HUES6 (cell line): ENCODE measurements around the gene PTPN4.

Experiments
- H3K27ac ChIP-seq: 2 replicates; pipeline ENCODE4 v1.7.0; 2013; ENCODE audit warnings: low read depth, mild to moderate bottlenecking, low read length, inconsistent platforms
- H3K27me3 ChIP-seq: 2 replicates; pipeline ENCODE4 v1.6.1; 2013; ENCODE audit warnings: low read length; ENCODE audit not compliant: control insufficient read depth, insufficient read depth
- H3K36me3 ChIP-seq: 2 replicates; pipeline ENCODE4 v1.6.1; 2013; ENCODE audit warnings: low read length; ENCODE audit not compliant: control insufficient read depth, insufficient read depth
- H3K4me1 ChIP-seq: 2 replicates; pipeline ENCODE4 v1.6.1; 2013; ENCODE audit warnings: low read length; ENCODE audit not compliant: control insufficient read depth, insufficient read depth
- H3K4me3 ChIP-seq: 2 replicates; pipeline ENCODE4 v1.5.1; 2013; ENCODE audit warnings: low read depth, low read length
- H3K9ac ChIP-seq: one replicate; pipeline ENCODE4 v1.6.1; 2013; ENCODE audit warnings: mild to moderate bottlenecking, low read length
- H3K9me3 ChIP-seq: 2 replicates; pipeline ENCODE4 v1.6.1; 2013; ENCODE audit warnings: low read depth, low read length; ENCODE audit not compliant: control insufficient read depth, insufficient read depth

Gene PTPN4

GRCh38 chr2:119735565-119735964 lies 24.2 kb upstream of the PTPN4 start:
- no peaks in the 10 kb centered on the region for H3K9me3 ChIP-seq

GRCh38 chr2:119736021-119736420 lies 23.7 kb upstream of the PTPN4 start:
- no peaks in the 10 kb centered on the region for H3K9me3 ChIP-seq
- H3K4me1 ChIP-seq: 0 out of 2 replicates have a peak, but pooled peaks cover 2% of the 10 kb centered on the region
- H3K27ac ChIP-seq: no peak overlapping the region
- no peaks in the 10 kb centered on the region for H3K27me3 ChIP-seq
- no peak overlapping the region for H3K9ac ChIP-seq
- no peaks in the 10 kb centered on the region for H3K36me3 ChIP-seq
- no peak overlapping the region for H3K4me3 ChIP-seq

More at GRCh38 chr2:119735565-119735964, 24.2 kb upstream of the PTPN4 start:
- H3K9ac ChIP-seq: no peak overlapping the region
- H3K4me3 ChIP-seq: no peak overlapping the region
- no peaks in the 10 kb centered on the region for H3K36me3 ChIP-seq
- H3K27ac ChIP-seq: no peak overlapping the region
- 0 out of 2 replicates have a peak, but pooled peaks cover 2% of the 10 kb centered on the region for H3K4me1 ChIP-seq
- H3K27me3 ChIP-seq: no peaks in the 10 kb centered on the region

GRCh38 chr2:119739580-119740255 lies 20.0 kb upstream of the PTPN4 start:
- H3K4me1 ChIP-seq: 0 out of 2 replicates have a peak, but pooled peaks cover 2% of the 10 kb centered on the region
- no peak overlapping the region for H3K4me3 ChIP-seq
- H3K36me3 ChIP-seq: no peaks in the 10 kb centered on the region
- H3K27me3 ChIP-seq: no peaks in the 10 kb centered on the region
- no peak overlapping the region for H3K27ac ChIP-seq
- no peaks in the 10 kb centered on the region for H3K9me3 ChIP-seq
- no peak overlapping the region for H3K9ac ChIP-seq

GRCh38 chr2:119741001-119741400 lies 18.7 kb upstream of the PTPN4 start:
- no peaks in the 10 kb centered on the region for H3K27me3 ChIP-seq
- H3K9ac ChIP-seq: no peak overlapping the region
- no peaks in the 10 kb centered on the region for H3K4me1 ChIP-seq
- no peaks in the 10 kb centered on the region for H3K36me3 ChIP-seq
- H3K4me3 ChIP-seq: no peak overlapping the region
- no peaks in the 10 kb centered on the region for H3K9me3 ChIP-seq
- no peak overlapping the region for H3K27ac ChIP-seq

GRCh38 chr2:119741868-119742267 lies 17.9 kb upstream of the PTPN4 start:
- Histone ChIP-seq H3K27me3 (peaks cover 2% of the 10 kb centered on the region; the same call in 1 of the 2 replicates), H3K4me3 (no peak overlapping the region), H3K9ac (no peak overlapping the region), H3K36me3 (no peaks in the 10 kb centered on the region), H3K4me1 (peaks cover 7% of the 10 kb centered on the region), H3K27ac (no peak overlapping the region), H3K9me3 (no peaks in the 10 kb centered on the region)

GRCh38 chr2:119744335-119744939 lies 15.3 kb upstream of the PTPN4 start:
- Histone ChIP-seq H3K27ac (no peak overlapping the region), H3K9ac (no peak overlapping the region), H3K9me3 (no peaks in the 10 kb centered on the region), H3K36me3 (no peaks in the 10 kb centered on the region), H3K27me3 (peaks cover 2% of the 10 kb centered on the region; the same call in 1 of the 2 replicates), H3K4me3 (no peak overlapping the region), H3K4me1 (peaks cover 19% of the 10 kb centered on the region)

- H3K9ac ChIP-seq: no peak overlapping the region
- H3K36me3 ChIP-seq: no peaks in the 10 kb centered on the region
- H3K4me1 ChIP-seq: peaks cover 19% of the 10 kb centered on the region
- no peak overlapping the region for H3K4me3 ChIP-seq
- H3K9me3 ChIP-seq: no peaks in the 10 kb centered on the region
- peaks cover 2% of the 10 kb centered on the region; the same call in 1 of the 2 replicates for H3K27me3 ChIP-seq
- no peak overlapping the region for H3K27ac ChIP-seq
Measured at GRCh38 chr2:119745566-119745965, 14.2 kb upstream of the PTPN4 start.

GRCh38 chr2:119746836-119747686 lies 12.7 kb upstream of the PTPN4 start:
- no peaks in the 10 kb centered on the region for H3K36me3 ChIP-seq
- peaks cover 19% of the 10 kb centered on the region for H3K4me1 ChIP-seq
- H3K9me3 ChIP-seq: no peaks in the 10 kb centered on the region
- H3K9ac ChIP-seq: no peak overlapping the region
- no peak overlapping the region for H3K27ac ChIP-seq
- H3K27me3 ChIP-seq: peaks cover 2% of the 10 kb centered on the region; the same call in 1 of the 2 replicates
- no peak overlapping the region for H3K4me3 ChIP-seq

GRCh38 chr2:119748135-119748534 lies 11.6 kb upstream of the PTPN4 start:
- peaks cover 2% of the 10 kb centered on the region; the same call in 1 of the 2 replicates for H3K27me3 ChIP-seq
- H3K4me3 ChIP-seq: no peak overlapping the region
- H3K9me3 ChIP-seq: no peaks in the 10 kb centered on the region
- no peaks in the 10 kb centered on the region for H3K36me3 ChIP-seq
- H3K4me1 ChIP-seq: peaks cover 19% of the 10 kb centered on the region
- H3K27ac ChIP-seq: no peak overlapping the region
- H3K9ac ChIP-seq: no peak overlapping the region

GRCh38 chr2:119749477-119750012 lies 10.2 kb upstream of the PTPN4 start:
- Histone ChIP-seq H3K9me3 (no peaks in the 10 kb centered on the region), H3K9ac (no peak overlapping the region), H3K4me1 (peaks cover 19% of the 10 kb centered on the region), H3K4me3 (no peak overlapping the region), H3K27ac (no peak overlapping the region), H3K36me3 (no peaks in the 10 kb centered on the region), H3K27me3 (peaks cover 2% of the 10 kb centered on the region; the same call in 1 of the 2 replicates)
